HG02943 (cell line): ENCODE results near the gene TNFAIP2.
"Not testable (repeated sequence)": the region's sequence is repeated elsewhere in the genome, so short reads cannot be mapped to it uniquely, and the experiment has no call there.

Experiments
- ATAC-seq: cut with Tn5 transposase; IDR thresholded peaks from one replicate; pipeline ENCODE4 v1.9.1; 2021; ENCODE audit warnings: mild to moderate bottlenecking, low read depth, moderate library complexity; ENCODE audit not compliant: unreplicated experiment

The TNFAIP2 gene

DNA sequence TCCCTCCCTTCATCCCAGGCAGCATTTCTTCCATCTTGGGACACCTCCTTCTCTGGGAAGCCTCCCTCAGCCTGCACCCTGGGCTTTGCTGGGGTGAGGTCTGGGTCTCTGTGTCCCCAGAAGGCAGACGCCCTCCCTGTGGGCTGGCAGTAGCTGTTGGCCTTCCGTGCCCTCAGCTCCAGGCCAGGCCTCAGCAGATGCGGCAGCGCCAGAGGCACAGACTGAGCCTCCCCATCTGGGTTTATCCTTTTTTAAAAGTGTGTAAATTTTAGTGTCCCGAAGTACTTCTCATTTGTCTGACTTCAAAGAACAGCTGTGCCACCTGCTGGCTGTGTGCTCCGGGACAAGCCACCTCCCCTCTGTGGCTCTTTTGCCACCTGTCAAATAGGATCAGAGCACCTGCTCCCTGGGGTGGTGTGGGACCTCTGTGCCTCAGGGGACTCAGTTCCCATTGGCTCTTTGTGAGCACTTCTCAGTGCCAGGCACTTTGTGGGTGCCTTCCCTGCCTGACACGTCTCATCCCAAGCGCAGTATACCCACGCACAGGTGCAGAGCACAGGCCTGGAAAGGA is 17.6 kb upstream of the TNFAIP2 start:
- ATAC-seq: no peak

DNA sequence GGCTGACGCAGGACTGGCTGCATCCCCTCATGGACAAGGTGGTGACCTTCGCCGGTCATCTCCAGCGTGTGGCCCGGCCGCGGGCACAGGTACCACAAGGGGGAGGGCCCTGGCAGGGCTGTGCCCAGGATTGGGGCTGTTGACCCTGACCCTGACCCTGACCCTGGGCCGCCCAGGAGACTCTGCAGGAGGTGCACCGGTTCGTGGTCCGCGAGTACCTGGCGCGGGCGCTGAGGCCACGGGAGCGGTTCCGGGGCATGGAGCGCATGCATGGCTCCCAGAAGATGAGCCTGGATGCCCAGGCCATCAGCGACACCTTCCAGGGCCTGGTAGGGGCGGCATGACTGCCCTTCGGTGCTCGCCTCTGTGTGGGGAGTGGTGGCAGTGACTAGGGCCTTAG is 15.8 kb upstream of the TNFAIP2 start:
- no peak for ATAC-seq

DNA sequence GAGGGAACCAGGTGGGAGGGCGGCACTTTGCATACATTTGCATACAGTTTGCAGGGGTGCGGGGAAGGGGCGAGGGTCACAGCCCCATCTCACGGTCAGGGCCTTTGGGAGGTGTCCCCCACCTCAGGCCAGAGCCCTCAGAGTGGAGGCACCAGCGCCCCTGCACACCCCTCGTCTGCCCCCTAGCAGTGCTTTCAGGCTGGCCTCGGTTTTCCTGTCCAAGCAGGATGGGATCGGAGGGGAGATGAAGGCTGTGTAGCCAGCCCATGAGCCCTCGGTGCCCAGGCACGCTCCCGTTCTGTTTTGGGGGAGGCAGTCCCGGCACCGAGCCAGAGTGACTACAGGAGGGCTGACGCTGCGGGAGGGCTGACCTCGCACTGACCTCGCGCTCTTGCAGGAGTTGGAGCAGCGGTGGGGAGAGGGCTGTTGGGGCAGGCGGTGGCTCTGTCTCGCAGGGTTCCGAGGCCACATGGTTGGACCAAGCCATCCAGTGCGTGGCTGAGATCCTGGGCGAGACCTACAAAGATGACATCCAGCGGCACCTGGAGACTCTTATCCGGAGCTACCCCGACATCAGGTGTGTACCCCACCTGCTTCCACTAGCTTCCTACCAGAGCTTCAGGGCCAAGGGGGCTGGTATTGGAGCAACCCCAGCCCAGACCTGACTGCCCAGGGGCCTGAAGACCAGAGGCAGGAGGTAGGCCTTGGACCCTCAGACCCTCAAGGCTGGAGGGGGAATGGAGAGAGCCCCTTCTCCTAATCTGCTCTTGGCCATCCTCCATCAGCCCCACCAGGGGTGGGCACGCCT is 15.1 kb upstream of the TNFAIP2 start:
- ATAC-seq: no peak

DNA sequence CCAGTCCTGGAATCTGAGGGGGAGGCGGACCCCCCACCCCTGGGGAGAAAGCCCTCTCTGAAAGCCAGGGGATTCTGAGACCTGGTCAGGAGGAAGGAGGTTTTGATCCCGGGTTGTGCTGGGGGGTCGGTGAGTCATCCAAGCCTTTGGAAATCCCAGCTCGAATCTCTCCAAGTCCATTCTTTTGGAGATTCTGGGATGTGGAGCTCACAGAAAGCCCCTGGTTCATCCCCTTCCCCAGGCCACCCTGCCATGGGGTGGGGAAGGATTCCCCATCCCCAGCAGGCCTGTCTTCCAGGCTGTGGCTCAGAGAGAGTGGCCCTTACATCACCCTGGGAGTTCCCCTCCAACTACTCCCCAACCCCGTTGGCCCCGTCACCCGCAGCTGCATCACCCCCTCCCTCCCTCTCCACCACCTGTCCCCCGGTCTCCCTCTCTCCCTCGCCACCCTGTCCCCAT is 14.5 kb upstream of the TNFAIP2 start:
- ATAC-seq: no peak

DNA sequence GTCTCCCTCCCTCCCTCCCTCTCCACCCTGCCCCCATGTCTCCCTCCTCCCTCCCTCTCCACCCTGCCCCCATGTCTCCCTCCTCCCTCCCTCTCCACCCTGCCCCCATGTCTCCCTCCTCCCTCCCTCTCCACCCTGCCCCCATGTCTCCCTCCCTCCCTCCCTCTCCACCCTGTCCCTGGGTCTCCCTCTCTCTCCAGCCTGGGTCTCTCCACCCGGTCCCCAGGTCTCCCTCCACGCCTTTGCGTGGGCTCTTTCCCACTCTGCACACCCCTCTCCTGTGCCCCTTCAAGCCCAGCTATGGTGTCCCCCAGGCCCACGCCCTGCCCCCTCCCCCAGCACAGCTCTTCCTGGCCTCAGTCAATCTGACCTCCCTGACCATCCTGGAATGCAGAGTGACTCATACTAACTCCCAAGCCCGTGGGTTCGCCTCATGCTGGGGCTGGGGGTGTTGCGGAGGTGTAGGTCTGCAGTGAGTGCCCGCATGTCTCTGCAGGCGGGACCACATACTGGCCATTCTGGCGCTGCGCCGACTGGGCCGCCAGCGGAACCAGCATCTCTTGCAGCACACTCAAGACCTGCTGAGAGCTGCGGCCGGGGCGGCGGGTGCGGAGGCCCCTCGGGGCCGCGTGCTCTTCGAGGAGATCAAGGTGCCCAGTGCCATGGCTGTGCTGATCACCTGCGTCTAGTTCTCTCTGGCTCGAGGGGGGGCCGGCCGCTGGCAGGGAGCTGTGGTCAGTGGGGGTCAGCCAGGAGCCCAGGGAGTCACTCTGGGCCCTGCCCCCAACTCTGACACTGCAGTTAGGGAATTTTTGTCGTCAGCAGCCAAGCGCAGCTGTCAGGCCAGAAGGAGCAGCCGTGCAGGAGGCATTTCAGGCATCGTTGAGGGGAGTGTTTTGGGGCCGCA is 13.5 kb upstream of the TNFAIP2 start:
- no peak for ATAC-seq

DNA sequence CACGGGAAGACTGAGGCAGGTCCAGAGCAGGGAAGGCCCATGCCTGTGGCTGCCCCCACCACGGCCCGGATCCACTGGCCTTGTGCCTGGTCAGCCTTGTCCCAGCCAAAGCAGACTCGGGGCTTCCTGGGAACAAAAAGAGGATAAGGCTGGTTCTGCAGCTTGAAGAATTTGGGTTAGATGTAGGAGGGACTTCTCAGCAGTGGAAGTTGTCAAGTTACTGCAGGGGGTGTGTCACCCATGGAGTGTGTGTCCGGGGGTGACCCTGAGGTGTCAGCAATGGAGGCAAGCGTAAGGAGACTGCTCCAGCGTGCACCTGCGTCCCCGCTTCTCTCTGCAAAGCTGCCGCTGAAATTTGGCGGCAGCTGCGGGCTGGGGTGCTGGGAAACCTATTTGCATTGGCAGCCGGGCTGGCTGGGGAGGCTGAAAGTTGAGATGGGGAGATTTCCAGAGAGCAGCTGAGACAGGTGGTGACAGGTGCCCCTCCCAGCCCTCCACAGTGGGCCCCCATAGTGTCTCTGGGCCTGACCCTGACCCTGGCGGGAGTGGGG is 12.5 kb upstream of the TNFAIP2 start:
- ATAC-seq: no peak

DNA sequence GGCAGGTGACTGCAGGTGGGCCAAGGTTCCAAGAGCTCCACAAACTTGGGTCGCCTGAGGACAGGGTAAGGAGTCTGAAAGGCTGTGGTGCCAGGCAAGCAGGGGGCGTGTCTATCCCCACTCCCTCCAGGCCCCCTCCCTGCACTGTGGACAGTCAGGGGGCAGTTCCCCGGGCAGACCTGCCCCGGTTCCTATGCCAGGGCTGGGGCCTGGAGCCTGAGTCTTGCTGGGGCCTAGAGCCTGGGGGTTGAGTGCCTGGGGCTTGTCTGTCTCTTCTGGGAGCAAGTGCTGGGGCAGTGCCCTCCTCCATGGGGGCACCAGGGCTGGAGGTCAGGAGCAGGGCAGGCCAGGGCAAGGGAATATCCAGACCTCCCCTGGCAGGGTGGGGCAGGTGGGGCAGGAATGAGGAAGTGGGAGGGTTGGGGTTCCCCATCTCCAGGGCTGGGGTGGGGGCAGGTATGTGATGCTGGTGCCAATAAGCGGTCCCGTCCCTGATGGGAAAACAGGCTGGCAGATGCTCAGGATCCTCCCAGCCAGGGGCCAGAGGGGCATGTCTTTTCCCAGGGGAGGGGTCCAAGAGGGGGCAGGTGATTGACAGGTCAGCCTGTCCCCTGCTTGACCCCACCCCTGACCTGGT is 11.9 kb upstream of the TNFAIP2 start:
- no peak for ATAC-seq

DNA sequence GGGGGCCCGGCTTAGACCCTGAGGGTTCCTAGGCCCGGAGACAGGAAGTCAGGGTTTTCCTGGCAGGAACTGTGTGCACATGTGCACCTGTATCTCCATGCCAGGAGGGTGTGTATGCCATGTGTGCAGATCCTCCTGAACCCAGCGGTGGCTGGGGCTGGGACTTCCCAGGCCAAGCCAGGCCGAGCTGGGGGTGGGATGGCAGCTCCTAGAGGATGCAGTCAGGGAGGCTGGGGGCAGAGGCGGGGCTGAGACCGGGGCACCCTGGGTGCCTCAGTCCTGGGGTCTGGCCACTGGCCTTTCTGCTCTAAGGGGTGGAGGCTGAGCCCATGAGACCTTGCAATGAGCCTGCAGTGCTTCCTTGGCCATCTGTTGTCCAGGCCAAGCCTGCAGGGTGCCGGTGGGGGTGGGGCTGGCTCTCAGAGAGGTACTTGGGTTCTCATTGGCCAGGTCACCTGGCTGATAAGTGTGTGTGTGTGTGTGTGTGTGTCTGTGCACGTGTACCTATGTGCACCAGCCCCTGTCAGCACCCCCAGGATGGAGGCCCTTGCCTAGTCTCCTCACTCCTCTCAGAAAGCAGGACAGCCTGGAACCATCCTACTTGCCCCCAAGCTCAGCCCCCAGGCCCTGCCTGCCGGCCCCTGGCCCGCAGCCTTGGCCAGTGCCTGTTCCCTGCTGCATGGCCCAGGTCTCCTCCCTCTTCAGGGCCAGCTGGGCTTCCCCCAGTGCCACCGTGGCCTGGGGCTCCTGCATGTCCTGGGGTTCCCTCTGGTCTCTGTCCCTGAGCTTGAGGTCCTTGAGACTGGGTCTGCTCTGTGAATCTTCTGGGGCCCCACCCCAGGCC is 10.6 kb upstream of the TNFAIP2 start:
- no peak for ATAC-seq

DNA sequence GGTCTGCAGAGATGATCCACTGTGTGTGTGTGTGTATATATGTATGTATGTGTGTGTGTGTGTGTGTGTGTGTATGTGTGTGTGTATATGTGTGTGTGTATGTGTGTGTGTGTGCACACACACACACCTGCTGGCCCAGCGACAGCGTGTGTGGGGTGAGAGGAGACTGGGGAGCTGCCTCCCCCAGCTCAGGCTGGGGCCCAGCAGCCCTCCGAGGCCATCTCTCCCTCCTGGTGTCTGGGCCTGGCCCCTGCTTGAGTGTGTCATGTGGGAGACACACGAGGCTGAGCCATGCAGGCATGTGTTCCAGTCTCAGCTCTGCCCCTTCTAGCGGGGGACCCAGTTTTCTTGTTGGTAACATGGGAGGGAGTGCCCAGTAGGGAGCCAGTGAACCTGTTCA is 10.0 kb upstream of the TNFAIP2 start:
- ATAC-seq: no peak

DNA sequence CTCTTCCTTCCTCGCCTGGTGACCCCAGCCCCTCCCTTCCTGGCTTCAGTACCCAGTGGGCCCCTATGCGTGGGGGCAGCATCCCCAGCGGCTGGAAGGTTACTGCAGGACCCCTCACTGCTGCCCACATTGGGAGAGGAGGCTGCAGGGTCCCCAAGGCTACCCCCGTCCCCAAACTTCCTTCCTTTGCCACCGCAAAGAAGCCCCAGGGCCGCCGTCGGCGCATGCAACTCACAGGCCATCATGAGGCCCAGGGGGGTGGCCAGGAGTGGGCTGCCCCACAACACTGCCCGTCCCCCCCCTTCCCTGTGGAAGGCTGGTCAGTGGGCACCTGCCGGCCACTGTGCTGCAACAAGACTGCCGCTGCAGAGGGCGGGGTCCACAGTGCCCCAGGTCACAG is 9.5 kb upstream of the TNFAIP2 start:
- no peak for ATAC-seq

DNA sequence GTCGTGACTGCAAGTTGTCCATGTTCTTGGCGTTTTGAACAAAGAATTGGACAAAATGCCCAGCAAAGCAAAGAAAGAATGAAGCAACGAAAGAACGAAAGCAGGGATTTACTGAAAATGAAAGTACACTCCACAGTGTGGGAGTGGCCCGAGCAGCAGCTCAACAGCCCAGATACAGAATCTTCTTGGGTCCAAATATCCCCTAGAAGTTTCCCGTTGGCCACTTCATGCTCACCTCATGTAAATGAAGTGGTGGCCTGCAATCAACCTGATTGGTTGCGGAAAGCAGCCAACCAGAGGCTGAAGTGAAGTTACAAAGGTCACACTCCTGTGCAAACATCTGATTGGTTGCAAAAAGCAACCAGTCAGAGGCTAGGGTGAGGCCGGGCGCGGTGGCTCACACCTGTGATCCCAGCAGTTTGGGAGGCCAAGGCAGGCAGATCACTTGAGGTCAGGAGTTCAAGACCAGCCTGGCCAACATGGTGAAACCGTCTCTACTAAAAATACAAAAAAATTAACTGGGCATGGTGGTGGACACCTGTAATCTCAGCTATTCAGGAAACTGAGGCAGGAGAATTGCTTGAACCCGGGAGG is 8.1 kb upstream of the TNFAIP2 start:
- not testable (repeated sequence) for ATAC-seq

DNA sequence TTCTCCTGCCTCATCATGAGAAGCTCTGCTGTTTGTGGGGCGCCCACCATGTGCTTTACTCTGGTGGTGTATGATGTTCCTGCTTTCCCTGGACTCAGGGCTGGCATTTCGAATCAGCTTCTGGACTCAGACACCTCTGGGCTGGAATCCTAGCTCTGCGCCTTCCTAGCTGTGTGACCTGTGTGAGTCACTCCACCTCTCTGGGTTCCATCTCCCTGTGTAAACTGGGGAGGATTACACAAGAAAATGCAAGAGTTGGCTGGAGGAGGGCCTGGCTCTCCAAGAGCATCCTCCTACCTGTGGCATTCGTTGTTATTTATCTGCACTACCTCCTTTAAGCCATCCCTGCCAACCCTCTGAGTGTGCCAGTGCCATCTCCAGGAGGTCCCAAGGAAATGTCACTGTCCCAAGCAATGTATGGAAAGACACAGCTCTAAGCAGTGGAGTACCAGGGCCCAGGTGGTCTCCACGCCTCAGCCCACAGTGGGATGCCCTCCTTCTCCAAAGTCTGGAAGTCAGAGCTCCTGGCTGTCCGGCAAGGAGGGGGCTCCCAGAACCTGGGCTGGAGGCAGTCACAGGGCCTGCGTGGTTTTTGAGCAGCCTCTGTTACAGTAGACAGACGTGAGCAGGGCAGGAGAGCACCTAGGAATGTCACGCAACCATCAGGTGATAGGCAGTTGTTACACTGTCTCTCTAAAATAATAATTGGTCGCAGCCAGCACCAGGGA is 7.3 kb upstream of the TNFAIP2 start:
- ATAC-seq: no peak

DNA sequence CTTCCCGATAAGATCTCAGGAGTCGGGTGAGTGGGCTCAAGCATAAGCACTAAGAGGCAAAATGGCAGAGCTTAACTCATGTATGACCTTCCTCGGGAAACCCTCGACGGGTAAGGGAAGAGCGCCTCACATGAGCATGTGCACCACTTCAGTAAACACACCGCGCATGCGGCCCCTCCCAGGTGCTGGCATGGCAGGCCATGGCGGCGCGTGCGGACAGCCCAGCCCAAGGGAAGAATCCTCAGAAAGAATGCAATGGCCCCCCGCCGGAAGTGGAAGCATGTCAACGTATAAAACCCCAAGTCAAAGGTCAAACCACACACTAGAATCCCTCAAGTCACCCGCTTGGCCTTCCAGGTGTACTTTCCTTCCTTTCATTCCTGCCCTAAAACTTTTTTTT is 6.6 kb upstream of the TNFAIP2 start:
- ATAC-seq: no peak

DNA sequence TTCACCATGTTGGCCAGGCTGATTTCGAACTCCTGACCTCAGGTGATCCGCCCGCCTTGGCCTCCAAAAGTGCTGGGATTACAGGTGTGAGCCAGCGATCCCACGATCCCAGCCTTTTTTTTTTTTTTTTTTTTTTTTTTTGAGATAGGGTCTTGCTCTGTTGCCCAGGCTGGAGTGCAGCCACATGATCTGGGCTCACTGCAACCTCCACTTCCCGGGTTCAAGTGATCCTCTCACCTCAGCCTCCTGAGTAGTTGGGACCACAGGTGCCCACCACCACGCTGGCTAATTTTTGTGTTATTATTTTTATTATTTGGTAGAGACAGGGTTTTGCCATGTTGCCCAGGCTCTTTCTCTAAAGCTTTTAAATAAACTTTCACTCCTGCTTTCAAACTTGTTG is 5.8 kb upstream of the TNFAIP2 start:
- not testable (repeated sequence) for ATAC-seq

DNA sequence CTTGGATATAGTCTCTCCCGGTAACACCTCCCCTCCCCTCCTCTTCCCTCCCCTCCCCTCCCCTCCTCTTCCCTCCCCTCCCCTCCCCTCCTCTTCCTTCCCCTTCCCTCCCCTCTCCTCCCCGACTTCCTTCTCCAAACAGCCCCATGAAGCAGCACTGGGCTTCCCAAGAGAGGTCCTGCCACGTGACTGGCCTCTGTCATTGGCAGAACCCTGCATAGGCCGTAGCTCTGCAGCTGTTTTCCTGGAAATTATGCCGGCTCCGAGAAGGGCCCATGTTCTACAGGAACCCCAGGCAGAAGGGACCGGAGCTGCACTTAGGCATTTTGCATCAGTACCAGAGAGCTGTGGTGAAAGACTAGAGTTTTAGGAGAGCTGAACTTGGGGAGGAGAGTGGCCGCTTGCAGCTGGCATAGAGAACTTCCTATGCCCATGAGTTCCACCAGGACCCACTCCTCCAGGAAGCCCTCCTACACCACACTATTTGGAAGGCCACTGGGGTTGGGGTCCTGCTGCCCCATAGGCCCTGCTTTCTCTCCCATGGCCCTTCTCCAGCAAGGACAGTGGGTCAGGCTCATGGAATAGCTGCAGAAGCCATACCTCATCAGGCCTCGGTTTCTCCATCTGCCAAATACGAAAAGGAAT is 5.1 kb upstream of the TNFAIP2 start:
- ATAC-seq: no peak

DNA sequence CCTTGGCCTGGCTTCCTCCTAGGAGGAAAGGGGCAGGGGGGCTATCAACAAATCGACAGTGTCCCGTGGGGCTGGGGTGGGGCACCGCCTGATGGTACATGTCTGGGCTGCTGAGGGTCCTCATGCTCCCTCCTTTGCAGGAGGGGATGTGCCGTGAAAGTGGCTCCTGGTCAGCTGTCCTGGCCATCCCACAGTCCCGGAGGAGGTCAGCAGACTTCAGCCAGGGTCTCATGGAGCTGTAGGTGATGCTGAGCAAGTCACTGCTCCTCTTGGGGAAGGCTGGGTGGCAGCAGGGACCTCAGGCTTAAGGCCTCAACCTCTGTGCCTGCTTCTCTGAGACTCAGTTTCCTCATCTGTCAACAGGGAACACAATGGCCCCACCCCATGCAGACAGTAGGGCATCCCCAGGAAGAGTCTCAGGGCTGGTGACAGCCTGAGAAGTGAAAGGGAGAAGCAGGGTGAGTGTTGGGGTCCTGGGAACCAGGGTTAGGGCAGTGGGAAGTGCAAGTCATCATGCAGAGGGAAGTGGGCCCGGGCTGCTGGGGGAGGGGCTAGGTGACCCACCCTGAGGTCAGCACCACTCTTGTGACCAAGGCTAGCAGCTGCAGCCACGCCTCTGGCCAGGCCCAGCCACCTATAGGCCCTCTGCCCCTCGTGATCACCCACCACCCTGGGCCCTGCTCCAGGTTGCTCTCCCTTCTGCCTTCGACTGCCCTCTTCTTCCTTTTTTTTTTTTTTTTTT is 4.4 kb upstream of the TNFAIP2 start:
- no peak for ATAC-seq

DNA sequence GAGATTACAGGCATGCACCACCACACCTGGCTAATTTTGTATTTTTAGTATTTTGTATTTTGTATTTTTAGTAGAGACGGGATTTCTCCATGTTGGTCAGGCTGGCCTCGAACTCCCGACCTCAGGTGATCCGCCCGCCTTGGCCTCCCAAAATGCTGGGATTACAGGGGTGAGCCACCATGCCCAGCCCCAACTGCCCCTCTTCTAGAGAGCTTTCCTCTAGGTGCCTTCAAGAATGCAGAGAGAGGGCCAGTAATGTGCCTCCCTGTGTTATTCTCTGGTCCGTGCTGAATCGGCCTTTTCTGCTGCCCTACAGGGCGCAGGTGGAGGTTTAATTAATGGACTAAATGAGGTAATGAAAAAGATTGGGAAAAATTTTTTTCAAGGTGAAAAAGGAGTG is 3.7 kb upstream of the TNFAIP2 start:
- ATAC-seq: not testable (repeated sequence)
